MV-4-11 (cell line): ENCODE data around the gene ITGAL.

ENCODE experiments used
- DNase-seq: peaks from one replicate; lab custom pipeline; 2025; lab: John Stamatoyannopoulos, UW

ITGAL gene

DNA sequence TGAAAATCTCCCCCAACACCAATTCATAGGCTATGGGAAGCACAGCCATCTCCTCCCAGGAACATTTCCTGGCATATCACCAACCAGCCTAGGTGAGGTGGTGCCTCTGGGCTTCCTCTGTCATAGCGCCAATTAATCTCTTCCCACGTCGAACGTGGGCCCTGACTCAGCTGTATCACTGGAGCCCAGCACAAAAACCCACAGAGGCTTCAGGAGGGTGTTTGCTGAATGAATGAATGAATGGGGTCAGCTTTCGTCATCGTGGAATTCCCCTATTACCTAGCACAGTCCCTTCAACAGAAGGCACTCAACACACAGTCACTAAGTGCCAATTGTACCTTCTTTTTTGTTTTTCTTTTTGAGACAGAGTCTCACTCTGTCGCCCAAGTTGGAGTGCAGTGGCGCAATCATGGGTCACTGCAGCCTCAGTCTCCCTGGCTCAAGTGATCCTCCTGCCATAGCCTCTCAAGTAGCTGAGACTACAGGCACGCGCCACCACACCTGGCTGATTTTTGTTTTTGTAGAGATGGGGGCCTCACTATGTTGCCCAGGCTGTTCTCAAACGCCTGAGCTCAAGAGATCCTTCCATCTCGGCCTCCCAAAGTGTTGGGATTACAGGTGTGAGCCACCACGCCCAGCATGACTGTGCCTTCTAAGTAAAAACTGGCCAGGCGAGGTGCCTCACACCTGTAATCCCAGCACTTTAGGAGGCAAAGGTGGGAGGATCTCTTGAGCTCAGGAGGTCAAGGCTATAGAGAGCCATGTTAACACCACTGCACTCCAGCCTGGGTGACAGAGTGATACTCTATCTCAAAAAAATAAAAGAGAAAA is 94.8 kb downstream of the ITGAL start:
- no peak for DNase-seq

DNA sequence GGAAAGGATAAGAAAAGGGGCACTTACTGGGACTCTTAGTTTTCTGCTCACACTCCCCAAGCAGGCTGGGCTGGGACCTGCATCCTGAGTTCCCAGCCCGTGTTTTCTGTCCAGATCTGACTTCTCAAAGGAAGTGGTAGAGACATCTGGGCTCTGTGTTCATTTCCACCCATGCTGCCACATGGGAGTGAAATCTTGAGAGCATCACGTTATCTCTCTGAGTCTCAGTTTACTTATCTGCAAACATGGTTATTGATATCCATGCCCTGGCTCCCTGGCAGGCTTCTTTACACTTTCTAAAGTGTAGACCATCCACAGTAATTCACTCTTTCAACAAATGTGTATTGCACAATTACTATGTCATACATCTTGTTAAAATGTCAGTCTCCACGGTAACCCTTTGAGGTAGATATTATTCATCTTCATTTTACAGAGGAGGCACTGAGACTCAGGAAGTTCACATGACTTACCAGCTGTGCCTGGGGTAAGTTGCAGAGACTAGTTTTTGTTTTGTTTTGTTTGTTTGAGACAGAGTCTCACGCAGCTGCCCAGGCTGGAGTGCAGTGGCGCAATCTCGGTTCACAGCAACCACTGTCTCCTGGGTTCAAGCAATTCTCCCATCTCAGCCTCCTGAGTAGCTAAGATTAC is 95.6 kb downstream of the ITGAL start:
- peak; percentile 97 for DNase-seq

GRCh38 chr16:30569281-30569680 is 96.7 kb downstream of the ITGAL start:
- DNase-seq: no peak

- no peak for DNase-seq
Measured at GRCh38 chr16:30569746-30570635, 97.4 kb downstream of the ITGAL start.

DNA sequence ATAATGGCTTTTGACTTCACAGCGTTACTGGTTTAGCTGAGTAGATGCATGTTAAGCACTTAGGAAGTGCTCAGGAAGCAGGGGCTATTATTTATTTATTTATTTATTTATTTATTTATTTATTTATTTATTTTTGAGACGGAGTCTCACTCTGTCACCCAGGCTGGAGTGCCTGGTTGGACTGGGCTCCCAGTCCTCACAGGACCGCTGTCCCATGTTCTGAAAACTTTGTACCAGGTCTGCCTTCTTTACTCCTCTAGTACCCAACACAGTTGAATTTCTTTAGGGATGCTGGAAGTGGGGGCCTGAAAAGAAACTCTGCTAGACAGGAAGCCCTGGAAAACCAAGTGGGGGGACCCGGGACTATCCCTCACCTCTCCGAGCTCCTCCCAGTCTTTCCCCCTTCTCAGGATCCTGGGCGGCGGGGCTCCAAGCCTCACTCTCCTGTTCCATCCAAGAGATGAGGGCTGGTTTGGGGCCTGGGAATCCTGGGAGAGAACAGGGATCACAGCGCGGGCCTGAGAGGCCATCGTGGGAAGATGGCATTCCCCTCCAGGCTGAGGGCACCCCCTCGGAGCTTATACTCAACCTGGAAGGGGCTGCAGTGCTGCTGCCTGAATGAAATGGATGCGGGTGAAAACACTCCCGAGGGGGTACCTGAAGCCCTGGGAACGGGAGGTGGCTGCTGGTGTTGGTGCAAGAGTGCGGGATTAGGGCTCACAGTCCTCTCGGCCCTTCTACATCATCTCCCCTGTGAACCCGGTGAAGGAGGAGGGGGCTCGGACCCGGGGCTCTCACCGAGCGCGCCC is 98.3 kb downstream of the ITGAL start:
- no peak for DNase-seq

DNA sequence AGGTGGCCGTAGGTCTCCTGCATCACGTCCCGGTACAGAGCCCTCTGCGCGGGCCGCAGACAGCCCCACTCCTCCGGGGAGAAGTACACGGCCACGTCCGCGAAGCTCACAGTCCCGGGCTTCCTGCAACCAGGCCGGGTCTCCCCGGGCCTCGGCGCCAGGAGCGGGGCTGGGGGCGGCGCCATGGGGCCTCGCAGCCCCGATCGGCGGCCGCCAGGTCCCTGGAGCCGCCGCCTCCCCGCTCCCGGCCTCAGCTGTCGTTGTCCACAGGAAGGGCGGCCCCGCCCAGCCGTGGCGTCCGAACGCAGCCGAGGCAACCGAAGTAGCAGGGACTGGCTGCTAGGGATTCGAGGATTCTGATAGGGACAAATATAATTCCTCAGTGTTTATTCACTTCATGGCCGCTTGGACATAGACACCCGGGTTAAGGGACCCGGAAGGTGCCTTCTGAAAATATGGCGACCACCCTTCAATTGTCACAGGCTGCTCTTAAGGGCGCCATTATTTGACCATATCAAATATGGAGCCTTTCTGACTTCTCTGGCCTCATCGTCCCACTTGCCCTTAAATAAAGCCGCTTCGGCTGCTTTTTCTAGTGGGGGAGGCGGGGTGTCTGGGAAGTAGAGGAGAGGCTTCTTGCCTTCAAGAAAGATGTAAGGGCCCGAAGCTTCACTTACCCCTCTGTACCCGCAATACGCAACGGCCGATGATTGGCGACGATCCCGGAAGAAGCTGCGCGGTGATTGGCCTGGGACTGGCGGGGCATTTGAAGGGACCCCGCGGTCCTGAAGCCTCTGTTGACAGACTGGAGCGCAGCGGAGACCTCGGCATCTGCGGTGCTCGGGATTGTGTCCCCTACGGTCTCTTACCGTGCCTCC is 99.1 kb downstream of the ITGAL start, which contains the start of gene ZNF688:
Gene ZNF688 (minus strand): TSS at position 270 of the 878 bp plus-strand sequence. CDS start 85 bp downstream, at position 185.
- DNase-seq: peak; percentile 98
